NCI-H2171 treated with DMSO at 0.1 percent for 48 hours (cell line): ENCODE results near the gene RPS3A.
"Not testable (repeated sequence)": the region's sequence is repeated elsewhere in the genome, so short reads cannot be mapped to it uniquely, and the experiment has no call there.

ENCODE experiments used
- DNase-seq: peaks from one replicate; lab custom pipeline; 2025; lab: John Stamatoyannopoulos, UW

RPS3A gene

GRCh38 chr4:151114986-151115385, 15.6 kb downstream of the RPS3A start:
- DNase-seq: no peak

DNA sequence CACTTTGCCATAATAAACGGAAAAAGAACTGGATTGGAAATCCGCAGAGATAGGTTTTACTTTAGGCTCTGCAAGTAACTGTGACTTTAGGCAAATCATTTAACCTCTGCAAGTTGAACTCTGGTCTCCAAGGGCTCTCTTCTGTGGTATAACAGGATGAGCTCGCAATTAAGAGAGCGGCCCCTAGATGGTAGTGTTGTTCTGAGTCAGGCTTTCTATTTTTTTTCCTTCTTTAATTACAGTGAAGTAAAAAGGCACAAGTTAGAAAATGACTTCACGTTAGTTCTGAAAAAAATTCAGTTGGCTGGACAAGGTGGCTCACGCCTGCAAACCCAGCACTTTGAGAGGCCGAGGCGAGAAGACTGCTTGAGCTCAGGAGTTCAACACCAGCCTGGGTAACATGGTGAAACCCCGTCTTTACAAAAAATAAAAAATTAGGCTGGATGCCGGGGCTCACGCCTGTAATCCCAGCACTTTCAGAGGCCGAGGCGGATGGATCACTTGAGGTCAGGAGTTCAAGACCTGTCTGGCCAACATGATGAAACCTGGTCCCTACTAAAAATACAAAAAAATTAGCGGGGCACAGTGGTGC, 18.0 kb downstream of the RPS3A start:
- peak; percentile 73 for DNase-seq

GRCh38 chr4:151129796-151130195, 30.4 kb downstream of the RPS3A start:
- DNase-seq: no peak

DNA sequence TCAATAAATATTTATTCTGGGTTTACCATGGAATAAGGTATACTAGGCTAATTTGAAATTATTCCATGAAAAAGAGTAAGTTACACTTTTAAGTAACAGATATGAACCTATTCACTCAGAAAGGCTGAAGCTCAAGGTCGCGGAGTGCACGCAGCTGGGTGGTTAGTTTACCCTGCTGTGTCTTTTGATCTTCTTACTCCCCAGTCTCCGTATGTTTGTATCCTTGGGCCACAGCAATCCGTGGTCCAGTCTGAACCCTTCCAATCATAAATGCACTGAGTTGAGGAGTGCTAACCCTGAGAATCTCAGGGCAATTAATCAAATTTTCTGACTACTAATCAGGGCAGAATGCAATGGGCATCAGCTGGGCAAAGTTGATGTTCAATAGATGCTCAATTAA, 33.9 kb downstream of the RPS3A start:
- no peak for DNase-seq

DNA sequence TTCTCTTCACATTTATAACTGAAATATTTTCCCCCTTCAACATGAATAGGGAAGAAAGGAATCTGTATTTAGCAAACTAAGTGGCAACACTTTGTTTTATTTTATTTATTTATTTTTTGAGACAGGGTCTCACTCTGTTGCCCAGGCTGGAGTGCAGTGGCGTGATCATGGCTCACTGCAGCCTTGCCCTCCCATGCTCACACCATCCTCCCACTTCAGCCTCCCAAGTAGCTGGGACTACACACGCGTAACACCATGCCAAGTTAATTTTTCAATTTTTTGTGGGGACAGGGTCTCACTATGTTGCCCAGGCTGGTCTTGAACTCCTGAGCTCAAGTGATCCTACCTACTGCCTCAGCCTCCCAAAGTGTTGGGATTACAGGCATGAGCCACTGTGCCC, 36.6 kb downstream of the RPS3A start:
- not testable (repeated sequence) for DNase-seq

GRCh38 chr4:151139814-151140213, 40.4 kb downstream of the RPS3A start:
- no peak for DNase-seq

DNA sequence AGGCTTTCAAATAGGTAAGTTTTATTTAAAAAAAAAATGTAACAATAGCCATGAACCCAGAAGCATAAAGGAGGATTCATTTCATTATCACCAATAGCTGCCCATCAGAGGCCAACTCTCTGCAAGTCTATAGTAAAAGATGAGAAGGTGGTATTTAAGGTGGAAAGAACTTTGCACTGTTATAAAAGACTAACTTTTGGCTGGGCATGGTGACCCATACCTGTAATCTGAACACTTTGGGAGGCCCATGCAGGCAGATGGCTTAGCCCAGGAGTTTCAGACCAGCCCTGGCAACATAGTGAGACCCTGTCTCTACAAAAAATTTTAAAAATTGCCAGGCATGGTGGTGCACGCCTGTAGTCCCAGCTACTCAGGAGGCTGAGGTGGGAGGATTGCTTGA, 43.3 kb downstream of the RPS3A start:
- DNase-seq: no peak

GRCh38 chr4:151143162-151143561, 43.7 kb downstream of the RPS3A start:
- no peak for DNase-seq

- DNase-seq: no peak
Measured at GRCh38 chr4:151143811-151144210, 44.4 kb downstream of the RPS3A start.

- no peak for DNase-seq
Measured at GRCh38 chr4:151144329-151145072, 45.1 kb downstream of the RPS3A start.

GRCh38 chr4:151147000-151147399, 47.6 kb downstream of the RPS3A start:
- no peak for DNase-seq

DNA sequence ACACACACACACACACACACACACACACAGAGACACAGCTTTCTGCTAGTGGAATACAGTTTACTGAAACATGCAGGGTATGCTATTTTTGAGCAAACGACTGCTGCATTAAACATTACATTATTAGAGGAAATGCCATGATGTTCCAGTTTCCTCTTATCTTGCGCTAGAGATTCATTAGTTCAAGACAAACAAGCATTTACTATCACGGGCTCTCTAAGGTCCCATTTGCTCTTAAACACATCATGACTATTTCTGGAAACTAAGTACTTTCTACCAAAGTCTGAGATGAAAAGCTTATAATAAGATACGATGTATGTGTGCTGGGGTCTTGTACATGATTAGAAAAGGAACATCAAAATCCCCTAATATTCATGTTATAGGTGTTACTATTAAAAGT, 48.8 kb downstream of the RPS3A start:
- DNase-seq: no peak

DNA sequence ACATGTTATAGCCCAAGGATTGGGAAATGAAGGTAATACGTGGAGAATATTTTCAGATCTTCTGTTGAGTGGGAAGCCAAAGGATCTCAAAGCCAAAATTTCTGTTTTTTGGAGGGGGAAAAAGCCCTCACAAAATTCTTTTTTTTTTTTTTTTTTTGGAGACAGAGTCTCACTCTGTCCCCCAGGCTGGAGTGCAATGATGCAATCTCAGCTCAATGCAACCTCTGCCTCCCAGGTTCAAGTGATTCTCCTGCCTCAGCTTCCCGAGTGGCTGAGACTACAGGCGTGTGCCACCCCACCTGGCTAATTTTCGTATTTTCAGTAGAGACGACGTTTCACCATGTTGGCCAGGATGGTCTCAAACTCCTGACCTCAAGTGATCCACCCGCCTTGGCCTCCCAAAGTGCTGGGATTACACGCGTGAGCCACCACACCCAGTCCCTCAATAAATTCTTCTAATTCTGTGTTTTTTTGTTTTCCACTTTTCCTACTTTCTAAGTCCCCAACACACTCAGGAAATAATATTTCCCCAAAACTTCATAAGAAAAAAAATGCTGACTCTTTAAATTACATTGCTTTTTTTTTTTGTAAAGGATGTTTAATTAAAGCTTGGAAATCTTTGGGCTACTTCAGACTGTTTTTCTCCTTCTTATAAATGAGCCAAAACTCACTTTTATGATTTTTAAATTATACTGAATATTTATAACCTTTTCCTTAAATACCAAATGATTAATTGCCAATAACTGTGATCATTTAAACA, 51.6 kb downstream of the RPS3A start:
- DNase-seq: no peak

DNA sequence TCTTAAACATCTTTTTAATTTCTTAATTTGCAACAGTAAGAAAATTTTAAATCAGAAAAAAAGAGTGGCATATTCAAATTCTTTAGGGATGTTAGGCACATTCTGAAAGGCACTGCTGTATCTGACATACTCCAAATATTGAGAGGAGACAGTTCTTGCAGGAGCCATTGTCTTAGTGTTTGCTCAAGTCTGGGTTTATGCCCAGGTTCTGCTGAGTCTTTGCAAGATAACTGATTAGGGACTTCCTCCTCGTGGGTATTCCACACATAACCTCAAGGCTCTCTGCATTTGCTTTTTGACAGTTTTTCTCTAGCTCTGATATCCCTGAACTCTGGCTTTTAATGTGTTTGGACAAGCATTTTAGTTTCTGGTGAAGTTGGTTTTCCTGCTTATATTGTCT, 52.6 kb downstream of the RPS3A start:
- no peak for DNase-seq

DNA sequence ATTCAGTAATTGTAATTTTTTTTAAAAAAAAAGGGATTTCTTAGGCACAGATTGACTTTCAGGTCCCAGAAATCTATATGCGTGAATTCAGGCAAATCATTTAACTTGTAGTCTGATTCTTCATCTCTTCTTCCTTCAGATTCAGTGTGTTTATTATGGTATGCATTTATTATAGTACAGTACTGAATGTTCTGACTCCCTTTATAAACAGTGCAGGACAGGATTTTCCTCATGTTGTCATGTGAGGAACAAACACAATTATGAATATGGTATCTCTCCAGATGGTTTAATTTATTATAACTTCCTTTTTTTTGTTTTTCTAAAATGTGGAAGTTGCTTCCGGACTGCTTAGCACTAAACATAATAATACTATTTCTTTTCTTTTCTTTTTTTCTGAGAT, 54.2 kb downstream of the RPS3A start:
- DNase-seq: no peak
